Middle frontal gyrus (tissue), 1 donor: ENCODE measurements around the gene BRD3OS.

Experiments used
- DNase-seq: peaks from one replicate; pipeline ENCODE4 v3.0.0-alpha.2; 2015; ENCODE audit warnings: low spot score; ENCODE audit errors: extremely low spot score

BRD3OS gene

GRCh38 chr9:134004881-134005280, 20.4 kb upstream of the BRD3OS start:
- no peak for DNase-seq

- no peak for DNase-seq
These were observed 19.9 kb upstream of the BRD3OS start for GRCh38 chr9:134005381-134005780.

GRCh38 chr9:134007150-134007549, 18.1 kb upstream of the BRD3OS start:
- no peak for DNase-seq

GRCh38 chr9:134007571-134007970, 17.7 kb upstream of the BRD3OS start:
- no peak for DNase-seq

- DNase-seq = no peak
These were observed 14.7 kb upstream of the BRD3OS start for GRCh38 chr9:134010310-134011173.

- DNase-seq = no peak
These were observed 13.9 kb upstream of the BRD3OS start for GRCh38 chr9:134011401-134011800.

- no peak for DNase-seq
These were observed 10.3 kb upstream of the BRD3OS start for GRCh38 chr9:134014946-134015345.

- no peak for DNase-seq
These were observed 978 bp upstream of the BRD3OS start for GRCh38 chr9:134024214-134024792.

GRCh38 chr9:134025606-134026541, 593 bp downstream of the BRD3OS start:
- no peak for DNase-seq

GRCh38 chr9:134026581-134026980, 1.3 kb downstream of the BRD3OS start:
- no peak for DNase-seq

- DNase-seq = no peak
These were observed 1.7 kb downstream of the BRD3OS start for GRCh38 chr9:134026981-134027380.

GRCh38 chr9:134027561-134027960, 2.3 kb downstream of the BRD3OS start:
- no peak for DNase-seq

GRCh38 chr9:134028076-134028475, 2.8 kb downstream of the BRD3OS start:
- no peak for DNase-seq

GRCh38 chr9:134028575-134029247, 3.4 kb downstream of the BRD3OS start:
- DNase-seq = no peak

- DNase-seq = no peak
These were observed 4.3 kb downstream of the BRD3OS start for GRCh38 chr9:134029248-134030226.

GRCh38 chr9:134030821-134031470, 5.7 kb downstream of the BRD3OS start:
- DNase-seq = no peak

GRCh38 chr9:134031783-134032182, 6.5 kb downstream of the BRD3OS start:
- no peak for DNase-seq

- DNase-seq = no peak
These were observed 7.4 kb downstream of the BRD3OS start for GRCh38 chr9:134032456-134033222.
